A673 (cell line): ENCODE results near the gene DYNLT1.

ENCODE experiments used
- CTCF ChIP-seq: fragments of 300-800, 200-600 bp; sonication (generic); conservative IDR thresholded peaks from 2 replicates; pipeline ENCODE4 v1.5.1; 2017; ENCODE audit warnings: low read depth, mild to moderate bottlenecking, antibody characterized with exemption, low read length, moderate library complexity, mixed read lengths
- EZH2 ChIP-seq: fragments of 200-600 bp; sonication (generic); IDR thresholded peaks from 2 replicates; pipeline ENCODE4 v1.6.1; 2017; ENCODE audit warnings: borderline replicate concordance, low read depth, mild to moderate bottlenecking, mixed read lengths, antibody characterized with exemption, low read length; ENCODE audit not compliant: poor library complexity, severe bottlenecking

GRCh38 chr6:158680481-158680880 is 35.9 kb upstream of the DYNLT1 start:
- TF ChIP-seq CTCF (no peak), EZH2 (no peak)
